Uterus (tissue), 4 donors: ENCODE results near the gene VWF. TPM values are rescaled to one million over a fixed set of nuclear protein-coding genes. Genes with fewer than 3 reads are reported as not detected.
A peak's percentile ranks its signal among the peaks of the same experiment; 100 is the strongest.

Experiments used
- DNase-seq, 2 donors: peaks; one replicate each; pipeline ENCODE4 v3.0.0-alpha.2; 2019 to 2020
- H3K27ac ChIP-seq, 2 donors: fragments of 200-600 bp; sonication (generic); 1 replicate in 1 of 2; 2 replicates in 1 of 2; pipeline ENCODE4 v1.5.1; 2016 to 2018
- H3K27me3 ChIP-seq, 2 donors: fragments of 200-600 bp; sonication (generic); one replicate each; pipeline ENCODE4 v1.5.1; 2018 to 2019; ENCODE audit warnings: control low read depth in 1 of 2
- H3K36me3 ChIP-seq, 2 donors: fragments of 200-600 bp; sonication (generic); one replicate each; pipeline ENCODE4 v1.5.1; 2019; ENCODE audit warnings: control low read depth in 1 of 2
- H3K4me1 ChIP-seq, 2 donors: fragments of 200-600 bp; sonication (generic); one replicate each; pipeline ENCODE4 v1.5.1; 2018 to 2019; ENCODE audit warnings: control low read depth in 1 of 2
- H3K4me3 ChIP-seq, 2 donors: fragments of 200-600 bp; sonication (generic); 1 replicate in 1 of 2; 2 replicates in 1 of 2; pipeline ENCODE4 v1.5.1; 2018 to 2019; ENCODE audit warnings: mild to moderate bottlenecking in 1 of 2
- H3K9me3 ChIP-seq, 2 donors: fragments of 200-600 bp; sonication (generic); one replicate each; pipeline ENCODE4 v1.5.1; 2019; ENCODE audit warnings: control low read depth in 1 of 2
- POLR2A ChIP-seq, 2 donors: fragments of 450-650 bp; IDR thresholded peaks; one replicate each; pipeline ENCODE4 v1.6.1; 2016; ENCODE audit warnings: antibody characterized with exemption in 2 of 2, mild to moderate bottlenecking in 1 of 2, moderate library complexity in 1 of 2
- intact Hi-C: fragments of 100-400 bp; cut with DNase I; formaldehyde crosslinking; loops from one replicate; pipeline ENCODE4 v1.15.1; 2023; ENCODE audit warnings: low total_unique reads
- total RNA-seq, 4 donors: library from RNA; depleted of rRNA in 3 of 4; stranded (reverse); fragments of >200 nt in 3 of 4; gene quantifications; one replicate each; pipeline versions ENCODE4 v1.1.0 to v1.2.4, GENCODE V29; 2014 to 2023
- TF ChIP-seq, protein P1 (sequence below), 4 experiments: fragments of 200-600 bp in 2 of 4; fragments of 450-650 bp in 2 of 4; sonication (generic) in 2 of 4; IDR thresholded peaks; one replicate each; pipeline ENCODE4 v1.5.1; 2016 to 2019; ENCODE audit warnings: antibody characterized with exemption in 4 of 4, mild to moderate bottlenecking in 2 of 4, moderate library complexity in 1 of 4
- donor health status: DM: yes; HTN: yes; CAD: no.

Gene VWF
- total RNA-seq, 4 donors from 2014 or later: 122 to 949 (median 380) TPM

DNA sequence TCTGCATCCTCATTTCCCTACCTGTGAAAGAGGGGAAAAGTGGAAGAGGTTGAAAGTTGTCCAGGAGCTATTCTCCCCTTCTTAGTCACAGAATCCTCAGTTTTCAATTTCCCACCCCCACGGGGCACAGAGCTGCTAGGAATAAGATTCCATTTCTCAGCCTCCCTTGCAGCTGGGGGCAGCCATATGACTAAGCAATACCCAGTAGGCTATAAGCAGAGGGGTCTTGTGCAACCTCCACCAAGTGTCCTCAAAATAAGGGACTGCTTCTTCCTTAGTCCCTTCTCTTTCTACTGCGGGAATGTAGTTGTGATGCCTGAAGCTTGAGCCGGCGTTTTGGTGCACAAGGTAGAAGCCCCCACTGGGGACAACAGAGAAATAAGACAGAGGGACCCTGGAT is 40.9 kb downstream of the VWF start:
- H3K36me3 ChIP-seq: no peaks in the 10 kb centered on the region
- no peaks in the 10 kb centered on the region for H3K27me3 ChIP-seq
- no peaks in the 10 kb centered on the region for H3K9me3 ChIP-seq
- peak overlapping the region in 1 of 2 donors; percentile 44 for H3K27ac ChIP-seq
- TF ChIP-seq, protein P1, sequence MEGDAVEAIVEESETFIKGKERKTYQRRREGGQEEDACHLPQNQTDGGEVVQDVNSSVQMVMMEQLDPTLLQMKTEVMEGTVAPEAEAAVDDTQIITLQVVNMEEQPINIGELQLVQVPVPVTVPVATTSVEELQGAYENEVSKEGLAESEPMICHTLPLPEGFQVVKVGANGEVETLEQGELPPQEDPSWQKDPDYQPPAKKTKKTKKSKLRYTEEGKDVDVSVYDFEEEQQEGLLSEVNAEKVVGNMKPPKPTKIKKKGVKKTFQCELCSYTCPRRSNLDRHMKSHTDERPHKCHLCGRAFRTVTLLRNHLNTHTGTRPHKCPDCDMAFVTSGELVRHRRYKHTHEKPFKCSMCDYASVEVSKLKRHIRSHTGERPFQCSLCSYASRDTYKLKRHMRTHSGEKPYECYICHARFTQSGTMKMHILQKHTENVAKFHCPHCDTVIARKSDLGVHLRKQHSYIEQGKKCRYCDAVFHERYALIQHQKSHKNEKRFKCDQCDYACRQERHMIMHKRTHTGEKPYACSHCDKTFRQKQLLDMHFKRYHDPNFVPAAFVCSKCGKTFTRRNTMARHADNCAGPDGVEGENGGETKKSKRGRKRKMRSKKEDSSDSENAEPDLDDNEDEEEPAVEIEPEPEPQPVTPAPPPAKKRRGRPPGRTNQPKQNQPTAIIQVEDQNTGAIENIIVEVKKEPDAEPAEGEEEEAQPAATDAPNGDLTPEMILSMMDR (IDR thresholded peaks at IDR 0.05): no peak
- no peak for TF ChIP-seq POLR2A (IDR thresholded peaks at IDR 0.05)
- H3K4me3 ChIP-seq: no peak overlapping the region
- no peak for DNase-seq
- intact Hi-C loops: no loop called here
- peaks cover 0 to 8% of the 10 kb centered on the region in 2 donors for H3K4me1 ChIP-seq

DNA sequence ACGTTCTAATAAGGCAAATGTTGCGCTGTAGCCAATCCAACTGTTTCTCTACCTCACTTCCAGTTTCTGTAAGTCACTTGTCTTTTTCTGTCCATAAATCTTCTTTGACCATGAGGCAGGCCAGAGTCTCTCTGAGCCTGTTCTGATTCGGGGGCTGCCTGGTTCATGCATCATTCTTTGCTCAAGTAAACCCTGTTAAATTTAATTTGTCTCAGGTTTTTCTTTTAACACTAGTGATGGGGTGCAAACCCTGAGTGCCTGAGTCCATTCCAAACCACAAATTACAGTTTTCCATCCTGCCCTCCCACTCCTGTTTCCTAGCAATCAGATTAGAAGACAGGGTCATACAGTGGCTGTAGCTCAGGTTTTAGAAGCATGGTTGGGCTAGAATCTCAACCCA is 41.9 kb downstream of the VWF start:
- intact Hi-C loops: no loop called here
- TF ChIP-seq, protein P1 (IDR thresholded peaks at IDR 0.05): no peak
- TF ChIP-seq POLR2A (IDR thresholded peaks at IDR 0.05): no peak
- H3K9me3 ChIP-seq: no peaks in the 10 kb centered on the region
- DNase-seq: no peak
- H3K27ac ChIP-seq: peak overlapping the region; percentile 39 to 44
- H3K4me1 ChIP-seq: peaks cover 0 to 7% of the 10 kb centered on the region in 2 donors
- no peaks in the 10 kb centered on the region for H3K27me3 ChIP-seq
- H3K4me3 ChIP-seq: no peak overlapping the region
- H3K36me3 ChIP-seq: no peaks in the 10 kb centered on the region

DNA sequence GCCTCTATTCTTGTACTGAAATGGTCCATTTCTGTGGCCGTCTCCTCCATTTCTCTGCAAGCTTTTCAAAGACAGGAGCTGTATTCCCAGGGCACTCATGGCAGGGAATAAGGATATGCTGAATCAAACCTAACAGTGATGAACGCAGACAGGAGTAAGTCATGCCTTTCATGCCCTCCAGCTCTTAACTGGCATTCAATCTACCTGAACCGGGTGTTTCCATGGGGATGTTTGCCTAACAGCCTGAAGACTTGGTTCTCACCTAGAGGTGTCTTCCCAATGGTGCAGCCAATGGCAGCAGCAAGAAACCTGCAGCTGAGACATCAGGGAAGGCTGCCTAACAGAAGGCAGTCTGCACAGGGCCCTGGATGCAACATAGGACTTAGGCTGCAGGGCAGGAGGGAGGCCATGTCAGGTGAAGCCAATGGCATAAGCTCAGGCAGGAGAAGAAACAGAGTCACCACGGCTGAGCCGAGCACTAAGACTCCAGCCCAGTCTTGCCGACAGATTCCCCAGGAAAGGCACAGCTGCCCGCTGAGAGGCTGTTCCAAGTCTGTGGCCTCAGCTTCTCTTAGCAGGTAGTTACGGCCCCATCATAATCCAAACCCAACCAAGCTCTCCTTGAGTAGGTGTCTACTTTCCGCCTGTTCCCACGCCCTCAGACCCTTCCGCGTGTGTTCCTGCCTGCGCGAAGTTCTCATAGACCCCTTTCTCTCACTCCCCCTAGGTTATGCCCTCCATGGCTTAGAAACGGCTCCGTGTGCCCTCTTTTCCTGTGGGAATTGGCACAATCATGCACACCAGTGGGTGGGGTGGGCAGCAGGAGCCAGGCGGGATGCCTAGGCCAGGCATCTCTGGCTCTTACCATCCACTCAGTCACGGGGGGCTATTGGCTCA is 44.1 kb downstream of the VWF start:
- no peak overlapping the region for H3K4me3 ChIP-seq
- no peaks in the 10 kb centered on the region for H3K27me3 ChIP-seq
- intact Hi-C loops: no loop called here
- DNase-seq: no peak
- H3K9me3 ChIP-seq: no peaks in the 10 kb centered on the region
- H3K36me3 ChIP-seq: no peaks in the 10 kb centered on the region
- H3K27ac ChIP-seq: no peak overlapping the region
- H3K4me1 ChIP-seq: peaks cover 0 to 10% of the 10 kb centered on the region in 2 donors
- TF ChIP-seq, protein P1 (IDR thresholded peaks at IDR 0.05): no peak
- no peak for TF ChIP-seq POLR2A (IDR thresholded peaks at IDR 0.05)

DNA sequence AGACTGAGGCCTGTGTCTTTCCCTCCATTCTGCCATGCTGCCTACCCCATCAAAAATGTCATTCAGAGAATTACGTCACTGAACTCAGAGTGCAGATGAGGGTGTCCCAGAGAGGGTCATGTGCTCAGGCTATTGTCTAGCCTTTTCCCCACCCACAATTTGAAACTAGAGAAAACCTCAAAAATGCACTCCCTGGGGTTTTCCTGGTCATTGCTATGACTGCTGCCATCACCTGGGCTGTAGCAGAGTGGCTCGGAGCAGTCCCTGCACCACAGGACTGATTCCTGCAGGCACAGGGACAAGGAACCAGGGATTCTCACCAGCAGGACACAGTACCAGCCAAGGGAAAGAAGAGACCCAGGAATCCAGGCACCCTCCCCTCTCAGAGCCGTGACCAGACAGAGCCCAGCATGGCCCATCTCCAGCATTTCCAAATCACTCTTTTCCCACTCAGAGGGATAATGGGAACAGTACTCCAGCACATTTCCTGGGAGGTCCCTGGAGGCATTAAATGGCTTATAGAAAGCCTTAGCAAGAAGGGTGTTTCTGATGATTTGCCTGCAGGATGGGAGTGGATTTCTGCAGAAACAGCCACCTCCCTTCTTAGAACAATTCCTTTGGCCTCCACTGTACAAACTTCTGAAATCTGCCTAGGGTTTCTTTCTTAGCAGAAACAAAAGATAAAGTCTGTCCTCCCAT is 45.9 kb downstream of the VWF start:
- TF ChIP-seq, protein P1 (IDR thresholded peaks at IDR 0.05): no peak
- no peak for TF ChIP-seq POLR2A (IDR thresholded peaks at IDR 0.05)
- H3K36me3 ChIP-seq: no peaks in the 10 kb centered on the region
- peaks cover 0 to 6% of the 10 kb centered on the region in 2 donors for H3K4me1 ChIP-seq

DNA sequence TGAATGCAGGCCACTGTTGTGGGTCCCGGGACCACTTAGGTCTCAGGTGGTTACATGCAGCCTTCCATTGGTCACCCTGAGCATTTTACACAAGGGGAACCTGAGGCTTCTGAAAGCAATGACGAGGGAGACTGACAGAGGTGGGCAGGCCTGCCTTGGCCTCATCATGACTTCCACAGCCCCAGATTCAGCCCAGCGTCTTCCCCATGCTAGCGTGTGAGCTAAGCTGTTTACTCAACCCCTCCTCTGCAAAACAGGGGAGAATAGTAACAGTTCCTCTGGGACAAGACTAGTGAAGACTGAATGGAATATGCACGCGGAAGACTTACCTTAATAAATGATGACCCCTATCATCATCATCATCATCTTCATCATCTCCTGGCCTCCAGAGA is 46.8 kb downstream of the VWF start:
- H3K9me3 ChIP-seq: no peaks in the 10 kb centered on the region
- no peak for TF ChIP-seq POLR2A (IDR thresholded peaks at IDR 0.05)
- TF ChIP-seq, protein P1 (IDR thresholded peaks at IDR 0.05): no peak
- H3K36me3 ChIP-seq: no peaks in the 10 kb centered on the region
- no peak for DNase-seq
- H3K4me3 ChIP-seq: no peak overlapping the region
- peaks cover 0 to 6% of the 10 kb centered on the region in 2 donors for H3K4me1 ChIP-seq
- intact Hi-C loops: no loop called here
- no peaks in the 10 kb centered on the region for H3K27me3 ChIP-seq
- H3K27ac ChIP-seq: no peak overlapping the region

More for the DNA sequence above, 45.9 kb downstream of the VWF start:
- no peaks in the 10 kb centered on the region for H3K9me3 ChIP-seq
- no peaks in the 10 kb centered on the region for H3K27me3 ChIP-seq
- DNase-seq: no peak
- intact Hi-C loops: no loop called here
- H3K4me3 ChIP-seq: no peak overlapping the region
- H3K27ac ChIP-seq: no peak overlapping the region
